AG04450 (cell line): ENCODE results near the gene RNF17. TPM values are rescaled to one million over a fixed set of nuclear protein-coding genes. Genes with fewer than 3 reads are reported as not detected.

Experiments
- CTCF ChIA-PET: fragments of 300-600, 350-600 bp; formaldehyde crosslinking; extraction: SDS; loops from one replicate; lab custom pipeline; 2022; ENCODE audit warnings: antibody characterized with exemption, inconsistent platforms; lab: Charles Lee
- POLR2A ChIA-PET: fragments of 350-600 bp; formaldehyde crosslinking; extraction: SDS; loops from one replicate; lab custom pipeline; 2021; ENCODE audit warnings: antibody characterized with exemption, inconsistent platforms; lab: Yijun Ruan, JAX
- DNase-seq: peaks from one replicate; pipeline ENCODE4 v3.0.0-alpha.2; 2011; ENCODE audit warnings: low read depth, low spot score
- H3K27ac ChIP-seq: one replicate; pipeline ENCODE4 v1.5.1; 2012; ENCODE audit warnings: low read depth, low read length, control low read depth
- H3K27me3 ChIP-seq: one replicate; pipeline ENCODE4 v1.6.0; 2012; ENCODE audit warnings: low read length; ENCODE audit not compliant: control insufficient read depth, insufficient read depth
- H3K4me3 ChIP-seq: 2 replicates; pipeline ENCODE4 v1.5.1; 2011; ENCODE audit warnings: mild to moderate bottlenecking, low read depth, low read length, control low read depth
- H3K9me3 ChIP-seq: 2 replicates; pipeline ENCODE4 v1.5.1; 2012; ENCODE audit warnings: low read length; ENCODE audit not compliant: control insufficient read depth, insufficient read depth
- CTCF ChIP-seq: IDR thresholded peaks from 2 replicates; pipeline ENCODE4 v1.5.1; 2011; ENCODE audit warnings: low read depth, low read length, control low read depth, inconsistent platforms
- polyA plus RNA-seq: library from polyadenylated mRNA; depleted of rRNA; stranded (reverse); fragments of >200 nt; gene quantifications from 2 replicates; pipeline ENCODE4 v1.2.3, GENCODE V29; 2011

RNF17 gene
- polyA plus RNA-seq, 1 experiment = 0.05 TPM

GRCh38 chr13:24875566-24875965, 111.6 kb downstream of the RNF17 start:
- Histone ChIP-seq H3K9me3 (no peaks in the 10 kb centered on the region), H3K27me3 (peaks cover 3% of the 10 kb centered on the region), H3K4me3 (no peak overlapping the region), H3K27ac (no peak overlapping the region)
- ChIA-PET CTCF (no interaction called here), POLR2A (no interaction called here)
- no peak for DNase-seq
- TF ChIP-seq CTCF = no peak

- Histone ChIP-seq H3K9me3 (no peaks in the 10 kb centered on the region), H3K27me3 (peaks cover 3% of the 10 kb centered on the region), H3K4me3 (no peak overlapping the region), H3K27ac (no peak overlapping the region)
- no peak for DNase-seq
- ChIA-PET POLR2A (no interaction called here), CTCF (interaction anchor here (0.6 to 1.0 kb wide), 3 partner anchors 12 to 95 kb away, joined by 3 to 4 read pairs (median 4); no protein-coding TSS in a partner anchor)
- TF ChIP-seq CTCF = no peak
These were observed 113.6 kb downstream of the RNF17 start for GRCh38 chr13:24877531-24877930.

GRCh38 chr13:24878340-24878739, 114.4 kb downstream of the RNF17 start:
- DNase-seq = no peak
- Histone ChIP-seq H3K9me3 (no peaks in the 10 kb centered on the region), H3K27me3 (peaks cover 3% of the 10 kb centered on the region), H3K4me3 (no peak overlapping the region), H3K27ac (no peak overlapping the region)
- no peak for TF ChIP-seq CTCF
- CTCF ChIA-PET = no interaction called here
- POLR2A ChIA-PET = no interaction called here

- no peak for DNase-seq
- no peaks in the 10 kb centered on the region for H3K27me3 ChIP-seq
- TF ChIP-seq CTCF = no peak
- no peaks in the 10 kb centered on the region for H3K9me3 ChIP-seq
- POLR2A ChIA-PET = no interaction called here
- H3K27ac ChIP-seq = no peak overlapping the region
- CTCF ChIA-PET = no interaction called here
- H3K4me3 ChIP-seq = no peak overlapping the region
These were observed 118.7 kb downstream of the RNF17 start for GRCh38 chr13:24882665-24883064.

- ChIA-PET CTCF (no interaction called here), POLR2A (no interaction called here)
- H3K9me3 ChIP-seq = no peaks in the 10 kb centered on the region
- no peaks in the 10 kb centered on the region for H3K27me3 ChIP-seq
- DNase-seq = no peak
- H3K4me3 ChIP-seq = no peak overlapping the region
- no peak overlapping the region for H3K27ac ChIP-seq
- no peak for TF ChIP-seq CTCF
These were observed 123.8 kb downstream of the RNF17 start for GRCh38 chr13:24887759-24888158.
